ENCODE results near the gene KLHDC8B.

DNA sequence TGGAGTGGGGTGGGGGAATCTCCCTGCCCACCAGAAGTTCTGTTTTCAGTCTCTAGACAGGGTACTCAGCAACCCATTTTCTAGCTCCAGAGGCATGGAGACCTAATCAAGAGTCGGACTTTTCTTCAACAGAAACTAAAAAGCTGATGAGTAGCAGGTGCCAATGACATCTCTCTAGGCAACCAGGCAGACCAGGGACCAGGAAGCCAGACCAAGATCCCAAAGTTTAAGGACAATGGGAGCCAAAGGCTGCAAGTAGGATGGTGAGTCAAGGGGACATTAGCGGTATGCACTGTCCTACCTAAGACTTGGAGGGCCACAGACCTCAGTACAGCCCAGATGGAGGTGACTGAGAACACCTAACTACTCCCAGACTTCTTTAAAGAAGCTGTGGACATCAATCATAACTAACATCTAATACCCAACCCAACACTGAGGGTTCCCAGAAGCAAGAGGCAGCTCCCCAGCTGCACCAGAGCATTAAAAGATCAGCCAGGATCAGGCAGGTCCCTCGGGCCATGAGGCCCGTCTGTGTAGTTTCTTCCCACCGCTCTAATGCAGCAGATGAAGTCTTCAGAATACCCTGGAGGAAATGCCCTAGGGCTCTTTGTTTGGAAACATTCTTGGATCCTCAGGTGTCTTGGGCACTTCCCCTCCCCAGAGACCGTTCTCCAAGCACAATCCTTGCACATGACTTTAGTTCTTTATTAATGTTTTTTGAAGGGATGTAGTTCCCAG lies 6.2 kb upstream of the KLHDC8B start:
- TF ChIP-seq, protein P1, sequence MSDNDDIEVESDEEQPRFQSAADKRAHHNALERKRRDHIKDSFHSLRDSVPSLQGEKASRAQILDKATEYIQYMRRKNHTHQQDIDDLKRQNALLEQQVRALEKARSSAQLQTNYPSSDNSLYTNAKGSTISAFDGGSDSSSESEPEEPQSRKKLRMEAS (CRISPR knock-in tag; IDR thresholded peaks at IDR 0.05) = no peak
- TF ChIP-seq RNF2 (IDR thresholded peaks at IDR 0.05) = no peak
- TF ChIP-seq, protein P2, sequence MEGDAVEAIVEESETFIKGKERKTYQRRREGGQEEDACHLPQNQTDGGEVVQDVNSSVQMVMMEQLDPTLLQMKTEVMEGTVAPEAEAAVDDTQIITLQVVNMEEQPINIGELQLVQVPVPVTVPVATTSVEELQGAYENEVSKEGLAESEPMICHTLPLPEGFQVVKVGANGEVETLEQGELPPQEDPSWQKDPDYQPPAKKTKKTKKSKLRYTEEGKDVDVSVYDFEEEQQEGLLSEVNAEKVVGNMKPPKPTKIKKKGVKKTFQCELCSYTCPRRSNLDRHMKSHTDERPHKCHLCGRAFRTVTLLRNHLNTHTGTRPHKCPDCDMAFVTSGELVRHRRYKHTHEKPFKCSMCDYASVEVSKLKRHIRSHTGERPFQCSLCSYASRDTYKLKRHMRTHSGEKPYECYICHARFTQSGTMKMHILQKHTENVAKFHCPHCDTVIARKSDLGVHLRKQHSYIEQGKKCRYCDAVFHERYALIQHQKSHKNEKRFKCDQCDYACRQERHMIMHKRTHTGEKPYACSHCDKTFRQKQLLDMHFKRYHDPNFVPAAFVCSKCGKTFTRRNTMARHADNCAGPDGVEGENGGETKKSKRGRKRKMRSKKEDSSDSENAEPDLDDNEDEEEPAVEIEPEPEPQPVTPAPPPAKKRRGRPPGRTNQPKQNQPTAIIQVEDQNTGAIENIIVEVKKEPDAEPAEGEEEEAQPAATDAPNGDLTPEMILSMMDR (IDR thresholded peaks at IDR 0.05 in 2 of 3, conservative IDR thresholded peaks at IDR 0.05 in 1 of 3; ENCODE audit: insufficient read depth in 2 of 3, low read depth in 1 of 3, low read length in 3 of 3) = no peak
- TF ChIP-seq BDP1 (IDR thresholded peaks at IDR 0.05; ENCODE audit: insufficient read depth, insufficient read length) = no peak
- TF ChIP-seq MAZ (CRISPR knock-in tag; conservative IDR thresholded peaks at IDR 0.05 in 1 of 2, IDR thresholded peaks at IDR 0.05 in 1 of 2) = no peak
- no peak for TF ChIP-seq HNRNPL (IDR thresholded peaks at IDR 0.05; ENCODE audit: low read depth, low read length)
- no peak for TF ChIP-seq HDAC6 (IDR thresholded peaks at IDR 0.05; ENCODE audit: low read depth, low read length)

Data from K562 (cell line).